HepG2 (cell line): Measurements from ENCODE around the gene SCGB1C1. TPM values are rescaled to one million over a fixed set of nuclear protein-coding genes. Genes with fewer than 3 reads are reported as not detected.

Source experiments
- ARNT ChIP-seq: fragments of 450-650 bp; IDR thresholded peaks from 2 replicates; pipeline ENCODE4 v1.6.1; 2017
- GZF1 ChIP-seq: sonication (generic); formaldehyde crosslinking; IDR thresholded peaks from 2 replicates; pipeline ENCODE4 v1.5.1; 2020; ENCODE audit warnings: mild to moderate bottlenecking, missing genetic modification reagents
- HDAC1 ChIP-seq: sonication (generic); formaldehyde crosslinking; IDR thresholded peaks from 2 replicates; pipeline ENCODE4 v1.5.1; 2020; ENCODE audit warnings: mild to moderate bottlenecking, missing genetic modification reagents
- KDM5B ChIP-seq: sonication (generic); formaldehyde crosslinking; IDR thresholded peaks from 2 replicates; pipeline ENCODE4 v1.4.0; 2020; ENCODE audit warnings: missing genetic modification reagents, mild to moderate bottlenecking, borderline replicate concordance
- KLF12 ChIP-seq: sonication (generic); formaldehyde crosslinking; IDR thresholded peaks from 2 replicates; pipeline ENCODE4 v1.4.0; 2020; ENCODE audit warnings: missing genetic modification reagents, borderline replicate concordance
- MLX ChIP-seq: IDR thresholded peaks from 2 replicates; pipeline ENCODE4 v1.6.1; 2016
- SKIL ChIP-seq: sonication (generic); formaldehyde crosslinking; IDR thresholded peaks from 2 replicates; pipeline ENCODE4 v1.8.0; 2022; ENCODE audit warnings: missing genetic modification reagents, mild to moderate bottlenecking, moderate library complexity, borderline replicate concordance
- SMARCE1 ChIP-seq: fragments of 450-650 bp; IDR thresholded peaks from 2 replicates; pipeline ENCODE4 v1.6.1; 2017; ENCODE audit warnings: borderline replicate concordance
- SP4 ChIP-seq: sonication (generic); formaldehyde crosslinking; IDR thresholded peaks from 2 replicates; pipeline ENCODE4 v1.8.1; 2023; ENCODE audit warnings: mild to moderate bottlenecking, missing genetic modification reagents
- TBL1XR1 ChIP-seq: fragments of 150-350 bp; IDR thresholded peaks from 2 replicates; pipeline ENCODE4 v1.6.1; 2014; ENCODE audit warnings: borderline replicate concordance, low read length; ENCODE audit not compliant: partially characterized antibody
- ZBTB2 ChIP-seq: sonication (generic); formaldehyde crosslinking; IDR thresholded peaks from 2 replicates; pipeline ENCODE4 v1.8.0; 2022; ENCODE audit warnings: low read depth, missing genetic modification reagents
- ZBTB26 ChIP-seq: IDR thresholded peaks from 2 replicates; pipeline ENCODE4 v1.6.1; 2016; ENCODE audit warnings: missing compliant biosample characterization, missing genetic modification reagents, borderline replicate concordance
- ZMYM4 ChIP-seq: sonication (generic); formaldehyde crosslinking; IDR thresholded peaks from 2 replicates; pipeline ENCODE4 v1.8.1; 2023; ENCODE audit warnings: mild to moderate bottlenecking, missing genetic modification reagents
- ZNF136 ChIP-seq: sonication (generic); formaldehyde crosslinking; IDR thresholded peaks from 2 replicates; pipeline ENCODE4 v1.8.1; 2022; ENCODE audit warnings: low read depth, mild to moderate bottlenecking, moderate library complexity, missing genetic modification reagents
- ZNF350 ChIP-seq: sonication (generic); formaldehyde crosslinking; IDR thresholded peaks from 2 replicates; pipeline ENCODE4 v1.4.0; 2020; ENCODE audit warnings: mild to moderate bottlenecking, low read depth, missing genetic modification reagents, borderline replicate concordance
- ZNF501 ChIP-seq: sonication (generic); formaldehyde crosslinking; IDR thresholded peaks from 2 replicates; pipeline ENCODE4 v1.5.1; 2020; ENCODE audit warnings: mild to moderate bottlenecking, moderate library complexity, missing genetic modification reagents
- ZNF513 ChIP-seq: sonication (generic); formaldehyde crosslinking; conservative IDR thresholded peaks from 2 replicates; pipeline ENCODE4 v1.5.0; 2020; ENCODE audit warnings: missing genetic modification reagents
- ZNF777 ChIP-seq: sonication (generic); formaldehyde crosslinking; IDR thresholded peaks from 2 replicates; pipeline ENCODE4 v1.4.0; 2020; ENCODE audit warnings: missing genetic modification reagents
- ZNF790 ChIP-seq: sonication (generic); formaldehyde crosslinking; IDR thresholded peaks from 2 replicates; pipeline ENCODE4 v1.8.0; 2022; ENCODE audit warnings: missing genetic modification reagents, mild to moderate bottlenecking, borderline replicate concordance
- ZNF792 ChIP-seq: IDR thresholded peaks from 2 replicates; pipeline ENCODE4 v1.6.1; 2016
- polyA plus RNA-seq, 8 experiments: library from polyadenylated mRNA; depleted of rRNA in 3 of 8; stranded (reverse) in 7 of 8; unstranded in 1 of 8; fragments of >200 nt; fragmentation: Illumina TruSeq in 4 of 8; extraction: Trizol in 4 of 8; gene quantifications; 2 replicates each; pipeline versions ENCODE4 v1.2.1 to v1.2.3, GENCODE V29; 2011 to 2016; ENCODE audit warnings: low read depth in 4 of 8, missing spikeins in 1 of 8, mixed read lengths in 1 of 8; ENCODE audit not compliant: insufficient read depth in 1 of 8
- total RNA-seq, 5 experiments: library from RNA; depleted of rRNA; stranded (reverse); fragments of >200 nt; fragmentation: Illumina TruSeq; extraction: Trizol; gene quantifications; 2 replicates each; pipeline ENCODE4 v1.2.3, GENCODE V29; 2016; ENCODE audit warnings: low read depth in 1 of 5

The SCGB1C1 gene
- total and polyA plus RNA-seq, 2 of the 13 experiments (the other 11 are each of a cell fraction or from before 2014, with no cell fraction given): not detected

- no peak for TF ChIP-seq SMARCE1
- TF ChIP-seq ZNF790 (CRISPR knock-in tag): no peak
- TF ChIP-seq ARNT: no peak
- TF ChIP-seq MLX (CRISPR knock-in tag): peak; percentile 34; the same call in 1 of the 2 replicates
- no peak for TF ChIP-seq TBL1XR1
- TF ChIP-seq KDM5B (CRISPR knock-in tag): peak; percentile 79; the same call in 1 of the 2 replicates
- 0 out of 2 replicates have a peak, but pooled peaks have one; percentile 69 for TF ChIP-seq GZF1 (CRISPR knock-in tag)
- TF ChIP-seq SKIL (CRISPR knock-in tag): no peak
- peak; percentile 90; the same call in 1 of the 2 replicates for TF ChIP-seq ZNF136 (CRISPR knock-in tag)
- 0 out of 2 replicates have a peak, but pooled peaks have one; percentile 60 for TF ChIP-seq ZBTB26
- peak; percentile 99 for TF ChIP-seq SP4 (CRISPR knock-in tag)
- TF ChIP-seq HDAC1: peak; percentile 97
- peak; percentile 92 for TF ChIP-seq ZNF501 (CRISPR knock-in tag)
- TF ChIP-seq ZNF792: no peak; the same call in 1 of the 2 replicates
- TF ChIP-seq ZNF513 (CRISPR knock-in tag): no peak
- TF ChIP-seq KLF12 (CRISPR knock-in tag): peak; percentile 82; the same call in 1 of the 2 replicates
- peak; percentile 66; the same call in 1 of the 2 replicates for TF ChIP-seq ZBTB2
- TF ChIP-seq ZMYM4 (CRISPR knock-in tag): peak; percentile 52
- no peak; the same call in 1 of the 2 replicates for TF ChIP-seq ZNF350 (CRISPR knock-in tag)
- TF ChIP-seq ZNF777 (CRISPR knock-in tag): peak; percentile 93
These were observed 14.5 kb downstream of the SCGB1C1 start, which contains the start of the genes BET1L and RIC8A (continued) for GRCh38 chr11:207208-207862.
